ENCODE measurements around the gene NKAIN1.

DNA sequence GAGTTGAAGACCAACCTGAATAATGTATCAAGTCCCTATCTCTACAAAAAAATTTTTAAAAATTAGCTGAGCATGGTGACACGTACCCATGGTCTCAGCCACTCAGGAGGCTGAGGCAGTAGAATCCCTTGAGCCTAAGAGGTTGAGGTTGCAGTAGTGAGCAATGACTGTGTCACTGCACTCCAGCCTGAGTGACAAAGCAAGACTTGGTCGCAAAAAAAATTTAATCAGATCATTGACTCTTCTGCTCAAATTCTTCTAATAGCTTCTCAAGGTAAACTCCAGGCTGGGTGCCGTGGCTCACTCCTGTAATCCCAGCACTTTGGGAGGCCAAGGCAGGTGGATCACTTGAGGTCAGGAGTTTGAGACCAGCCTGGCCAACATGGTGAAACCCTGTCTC, 88.3 kb downstream of the NKAIN1 start:
- TF ChIP-seq, protein P1, sequence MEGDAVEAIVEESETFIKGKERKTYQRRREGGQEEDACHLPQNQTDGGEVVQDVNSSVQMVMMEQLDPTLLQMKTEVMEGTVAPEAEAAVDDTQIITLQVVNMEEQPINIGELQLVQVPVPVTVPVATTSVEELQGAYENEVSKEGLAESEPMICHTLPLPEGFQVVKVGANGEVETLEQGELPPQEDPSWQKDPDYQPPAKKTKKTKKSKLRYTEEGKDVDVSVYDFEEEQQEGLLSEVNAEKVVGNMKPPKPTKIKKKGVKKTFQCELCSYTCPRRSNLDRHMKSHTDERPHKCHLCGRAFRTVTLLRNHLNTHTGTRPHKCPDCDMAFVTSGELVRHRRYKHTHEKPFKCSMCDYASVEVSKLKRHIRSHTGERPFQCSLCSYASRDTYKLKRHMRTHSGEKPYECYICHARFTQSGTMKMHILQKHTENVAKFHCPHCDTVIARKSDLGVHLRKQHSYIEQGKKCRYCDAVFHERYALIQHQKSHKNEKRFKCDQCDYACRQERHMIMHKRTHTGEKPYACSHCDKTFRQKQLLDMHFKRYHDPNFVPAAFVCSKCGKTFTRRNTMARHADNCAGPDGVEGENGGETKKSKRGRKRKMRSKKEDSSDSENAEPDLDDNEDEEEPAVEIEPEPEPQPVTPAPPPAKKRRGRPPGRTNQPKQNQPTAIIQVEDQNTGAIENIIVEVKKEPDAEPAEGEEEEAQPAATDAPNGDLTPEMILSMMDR (IDR thresholded peaks at IDR 0.05), result no peak
- TF ChIP-seq EP300 (IDR thresholded peaks at IDR 0.05) (no peak), POLR2A (IDR thresholded peaks at IDR 0.05) (no peak)
